DMS114 treated with DMSO at 0.1 percent for 48 hours (cell line): ENCODE results near the gene DNAJB6.

Source experiments
- DNase-seq: peaks from one replicate; lab custom pipeline; 2025; ENCODE audit not compliant: unreplicated experiment; lab: John Stamatoyannopoulos, UW

Gene DNAJB6

DNA sequence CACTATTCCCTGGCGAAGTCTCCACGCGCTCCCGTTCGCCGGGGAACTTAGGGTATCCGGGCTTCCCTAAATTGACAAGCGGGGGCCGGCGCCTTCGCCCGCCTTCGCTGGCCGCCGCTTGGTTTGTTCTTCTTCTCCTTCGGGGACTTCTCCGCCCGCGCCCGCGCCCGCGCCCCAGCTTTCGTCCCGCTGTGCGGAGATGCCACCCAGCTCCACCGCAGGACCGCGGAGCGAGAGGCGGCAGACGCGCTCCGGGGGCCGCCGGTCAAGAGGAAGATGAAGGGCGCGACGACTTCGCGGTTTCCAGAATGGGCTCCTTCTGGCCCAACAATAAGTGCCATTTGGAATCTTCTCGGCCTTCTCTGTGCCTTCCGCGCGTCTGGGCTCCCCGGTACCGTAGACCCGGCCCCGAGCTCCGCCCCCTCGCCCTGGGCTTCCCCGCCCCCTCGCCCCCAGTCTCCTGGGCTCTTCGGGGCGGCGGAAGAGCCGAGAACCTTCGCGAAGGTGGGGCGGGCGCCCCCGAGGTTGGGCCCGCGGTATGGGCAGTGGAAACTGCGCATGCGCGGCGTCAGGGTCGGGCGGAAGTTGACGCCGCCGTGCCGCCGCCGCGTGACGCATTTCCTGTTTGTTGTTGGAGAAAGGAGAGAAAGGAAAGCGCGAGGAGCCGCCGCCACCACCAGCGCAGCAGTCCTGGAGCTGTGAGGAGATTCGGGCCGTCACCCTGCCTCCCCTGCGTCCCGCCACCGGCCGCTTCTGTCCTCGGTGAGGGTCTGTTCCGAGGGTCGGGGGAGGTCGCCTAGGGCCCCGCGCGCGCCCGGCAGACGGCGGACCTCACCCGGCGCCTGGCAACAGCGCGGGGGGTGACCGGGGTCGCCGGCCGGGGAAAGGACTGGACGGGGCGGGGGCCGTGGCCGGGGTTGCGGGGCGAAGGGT is at the start of gene DNAJB6:
Gene DNAJB6, plus strand, starts transcription at position 622 of the 933 bp plus-strand sequence. CDS start 21,569 bp downstream, outside the sequence.
- DNase-seq, result peak; percentile 75

- DNase-seq, result no peak
These were observed 45.3 kb upstream of the DNAJB6 start for GRCh38 chr7:157291404-157292080.

DNA sequence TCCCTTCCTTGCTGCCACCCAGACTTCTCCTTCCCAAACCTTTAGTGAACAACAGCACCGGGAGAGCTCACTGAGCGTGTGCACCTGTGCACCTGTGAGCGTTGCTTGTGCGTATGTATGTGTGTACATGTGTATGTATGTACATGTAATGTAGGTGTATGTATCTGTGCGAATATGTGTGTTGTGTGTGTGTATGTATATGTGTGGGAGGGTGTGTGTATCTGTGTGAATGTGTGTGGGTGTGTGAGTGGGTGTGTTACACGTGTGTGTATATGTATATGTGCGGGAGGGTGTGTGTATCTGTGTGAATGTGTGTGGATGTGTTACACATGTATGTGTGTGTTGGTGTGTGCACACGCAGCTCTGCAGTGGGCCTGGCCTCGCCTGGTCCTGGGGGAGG is 44.5 kb upstream of the DNAJB6 start:
- DNase-seq, result no peak

GRCh38 chr7:157292770-157293412 is 43.9 kb upstream of the DNAJB6 start:
- no peak for DNase-seq

- no peak for DNase-seq
These were observed 43.4 kb upstream of the DNAJB6 start for GRCh38 chr7:157293413-157293788.

- DNase-seq, result no peak
These were observed 42.0 kb upstream of the DNAJB6 start for GRCh38 chr7:157294773-157295172.

- DNase-seq, result no peak
These were observed 41.5 kb upstream of the DNAJB6 start for GRCh38 chr7:157295338-157295737.

DNA sequence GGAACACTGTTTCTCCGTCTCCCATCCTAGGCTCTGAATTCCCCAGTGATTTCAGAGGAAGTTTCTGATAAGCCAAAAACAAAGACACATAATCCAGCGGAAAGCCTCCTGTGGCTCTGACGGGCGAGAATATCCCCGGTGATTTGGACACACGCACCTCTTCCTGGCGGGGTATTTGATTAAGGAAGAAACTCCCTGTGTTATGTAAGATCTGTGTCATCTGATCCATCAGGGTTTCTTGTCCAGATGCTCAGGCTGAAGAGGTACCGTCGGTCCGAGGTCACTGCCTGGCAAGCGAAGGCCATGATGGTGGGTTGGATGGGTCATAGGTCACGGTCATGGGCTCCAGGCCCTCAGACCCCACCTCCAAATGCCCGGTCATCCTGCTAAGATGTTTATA is 39.6 kb upstream of the DNAJB6 start:
- no peak for DNase-seq

DNA sequence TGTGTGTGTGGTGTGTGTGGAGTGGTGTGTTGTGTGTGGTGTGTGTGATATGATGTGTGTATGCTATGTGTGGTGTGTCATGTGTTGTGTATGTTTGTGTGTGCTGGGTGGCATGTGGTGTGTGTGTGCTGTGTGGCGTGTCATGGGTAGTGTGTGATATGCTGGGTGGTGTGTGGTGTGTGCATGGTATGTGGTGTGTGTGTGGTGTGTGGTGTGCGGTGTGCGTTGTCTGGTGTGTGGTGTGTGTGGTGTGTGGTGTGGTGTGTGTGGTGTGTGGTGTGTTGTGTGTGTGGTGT is 37.5 kb upstream of the DNAJB6 start:
- no peak for DNase-seq

GRCh38 chr7:157299613-157300368 is 37.0 kb upstream of the DNAJB6 start:
- DNase-seq, result no peak

- DNase-seq, result no peak
These were observed 36.4 kb upstream of the DNAJB6 start for GRCh38 chr7:157300369-157300825.

DNA sequence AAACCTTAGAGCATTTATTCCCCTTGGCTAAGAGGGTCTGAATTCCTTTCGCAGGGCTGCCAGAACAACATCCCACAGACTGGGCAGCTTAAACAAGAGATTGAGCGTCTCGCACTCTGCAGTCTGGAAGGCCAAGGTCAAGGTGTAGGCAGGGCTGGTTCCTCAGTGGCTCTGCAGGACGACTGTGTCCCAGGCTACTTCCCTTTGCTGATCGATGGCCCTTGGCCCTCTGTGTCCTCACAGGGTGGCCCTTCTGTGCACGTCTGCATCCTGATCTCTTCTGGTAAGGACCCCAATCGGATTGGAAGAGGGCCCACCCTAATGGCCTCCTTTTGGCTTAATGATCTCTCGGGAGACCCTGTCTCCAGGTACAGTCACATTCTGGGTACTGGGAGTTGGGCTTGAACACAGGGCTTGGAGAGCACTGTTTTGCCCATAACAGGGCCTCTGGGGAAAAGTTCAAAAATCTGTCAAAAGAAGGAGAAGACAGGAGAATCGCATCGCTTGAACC is 35.1 kb upstream of the DNAJB6 start:
- DNase-seq, result no peak

GRCh38 chr7:157306846-157307838 is 29.7 kb upstream of the DNAJB6 start:
- no peak for DNase-seq

DNA sequence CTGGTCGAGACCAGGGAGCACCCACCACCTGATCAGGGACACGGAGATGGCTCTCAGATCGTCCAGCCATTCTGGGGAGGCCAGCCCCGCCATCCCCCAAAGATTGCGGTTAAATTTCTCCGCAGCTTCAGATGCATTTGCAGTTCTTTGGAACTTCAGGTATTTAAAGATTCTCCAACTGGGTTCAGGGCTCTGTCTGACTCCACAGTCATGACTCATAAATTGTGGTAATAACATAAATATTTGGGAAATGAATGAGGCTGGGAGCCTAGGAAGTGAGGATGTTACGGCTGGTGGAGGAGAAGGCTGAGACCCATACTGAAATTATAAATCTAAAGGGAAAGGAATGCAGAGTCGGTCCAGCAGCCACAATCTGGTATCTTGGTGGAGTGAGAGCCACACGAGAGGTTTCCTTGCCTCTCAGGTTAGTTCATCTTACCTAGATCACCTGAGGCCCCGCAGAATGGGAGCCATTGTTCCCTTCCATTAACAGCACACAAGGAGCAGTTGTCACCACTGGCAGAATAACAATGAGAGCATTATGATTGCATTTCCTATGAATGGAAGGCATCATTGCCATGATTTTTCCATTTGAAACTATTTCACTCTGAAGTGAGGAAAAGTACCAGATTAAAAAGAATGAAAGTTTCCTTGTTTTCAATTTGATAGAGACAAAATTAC is 26.7 kb upstream of the DNAJB6 start:
- DNase-seq, result no peak

- DNase-seq, result no peak
These were observed 26.1 kb upstream of the DNAJB6 start for GRCh38 chr7:157310676-157311185.

GRCh38 chr7:157312941-157313340 is 23.9 kb upstream of the DNAJB6 start:
- no peak for DNase-seq

DNA sequence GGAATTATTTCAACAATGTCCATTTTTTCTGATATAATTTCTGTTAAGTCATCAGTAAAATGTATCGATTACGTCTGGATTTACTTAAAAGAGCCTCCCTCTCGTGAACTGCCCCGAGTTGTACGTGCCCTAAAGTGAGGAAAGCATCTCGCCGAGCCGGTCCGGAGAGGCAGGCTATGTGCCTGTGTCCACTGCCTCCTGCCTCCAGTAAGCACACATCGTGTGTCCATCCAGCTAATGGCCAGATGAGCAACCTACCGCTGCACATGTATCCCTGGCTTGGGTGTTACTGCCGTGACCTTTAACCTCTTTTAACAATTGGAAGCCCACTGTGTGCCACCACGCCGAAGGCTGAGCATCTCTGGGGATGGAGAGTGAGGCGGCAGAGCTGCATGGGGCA is 23.2 kb upstream of the DNAJB6 start:
- DNase-seq, result no peak

- no peak for DNase-seq
These were observed 18.6 kb upstream of the DNAJB6 start for GRCh38 chr7:157318015-157318706.
